Stimulated activated CD8-positive, alpha-beta memory T cell treated with anti-CD3 and anti-CD28 coated beads, Interleukin-2, amount 100 ng/mL, for 48 hours (primary cell): Measurements from ENCODE around the gene SDK1.
A peak's percentile ranks its signal among the peaks of the same experiment; 100 is the strongest.
"Not testable (repeated sequence)": the region's sequence is repeated elsewhere in the genome, so short reads cannot be mapped to it uniquely, and the experiment has no call there.

Experiments used
- DNase-seq, 2 donors: peaks; one replicate each; pipeline ENCODE4 v3.0.0-alpha.2; 2020; ENCODE audit warnings: low read depth in 2 of 2

SDK1 gene

GRCh38 chr7:4202954-4203353 is 901.9 kb downstream of the SDK1 start:
- DNase-seq = no peak

GRCh38 chr7:4203626-4204512 is 902.8 kb downstream of the SDK1 start:
- DNase-seq = no peak

GRCh38 chr7:4204513-4205165 is 903.6 kb downstream of the SDK1 start:
- peak in 1 of 2 donors; percentile 5 for DNase-seq

- no peak for DNase-seq
These were observed 904.8 kb downstream of the SDK1 start for GRCh38 chr7:4205828-4206227.

- no peak for DNase-seq
These were observed 906.0 kb downstream of the SDK1 start for GRCh38 chr7:4207011-4207410.

- no peak for DNase-seq
These were observed 907.0 kb downstream of the SDK1 start for GRCh38 chr7:4208086-4208485.

GRCh38 chr7:4208586-4208985 is 907.5 kb downstream of the SDK1 start:
- no peak for DNase-seq

GRCh38 chr7:4209126-4209525 is 908.1 kb downstream of the SDK1 start:
- DNase-seq = no peak

GRCh38 chr7:4209966-4210365 is 908.9 kb downstream of the SDK1 start:
- DNase-seq = no peak

- DNase-seq = no peak
These were observed 909.8 kb downstream of the SDK1 start for GRCh38 chr7:4210821-4211220.

- no peak for DNase-seq
These were observed 910.2 kb downstream of the SDK1 start for GRCh38 chr7:4211261-4211660.

- no peak for DNase-seq
These were observed 911.3 kb downstream of the SDK1 start for GRCh38 chr7:4212376-4212775.

- DNase-seq = no peak
These were observed 913.5 kb downstream of the SDK1 start for GRCh38 chr7:4214291-4215155.

GRCh38 chr7:4215176-4215720 is 914.2 kb downstream of the SDK1 start:
- DNase-seq = no peak

- DNase-seq = no peak
These were observed 915.0 kb downstream of the SDK1 start for GRCh38 chr7:4216016-4216415.

- DNase-seq = not testable (repeated sequence)
These were observed 916.1 kb downstream of the SDK1 start for GRCh38 chr7:4217126-4217660.

- no peak for DNase-seq
These were observed 917.4 kb downstream of the SDK1 start for GRCh38 chr7:4218481-4218880.

- no peak for DNase-seq
These were observed 919.0 kb downstream of the SDK1 start for GRCh38 chr7:4220011-4220410.

GRCh38 chr7:4221043-4221442 is 920.0 kb downstream of the SDK1 start:
- DNase-seq = no peak

GRCh38 chr7:4222676-4223075 is 921.6 kb downstream of the SDK1 start:
- DNase-seq = no peak

GRCh38 chr7:4225361-4225771 is 924.3 kb downstream of the SDK1 start:
- DNase-seq = no peak
